HFF-Myc (cell line): ENCODE measurements around the gene MAP2K3.

Experiments
- DNase-seq: peaks from one replicate; pipeline ENCODE4 v3.0.0-alpha.2; 2011; ENCODE audit warnings: low read depth; ENCODE audit errors: extremely low read depth
- H3K4me3 ChIP-seq: replicated peaks from 2 replicates; pipeline ENCODE4 v1.5.1; 2011; ENCODE audit warnings: low read depth, mild to moderate bottlenecking, control low read depth, low read length
- TF ChIP-seq, protein P1 (sequence below): IDR thresholded peaks from 2 replicates; pipeline ENCODE4 v1.5.1; 2012; ENCODE audit warnings: mild to moderate bottlenecking, low read depth, low read length, control low read depth; ENCODE audit errors: missing control alignments

MAP2K3 gene

DNA sequence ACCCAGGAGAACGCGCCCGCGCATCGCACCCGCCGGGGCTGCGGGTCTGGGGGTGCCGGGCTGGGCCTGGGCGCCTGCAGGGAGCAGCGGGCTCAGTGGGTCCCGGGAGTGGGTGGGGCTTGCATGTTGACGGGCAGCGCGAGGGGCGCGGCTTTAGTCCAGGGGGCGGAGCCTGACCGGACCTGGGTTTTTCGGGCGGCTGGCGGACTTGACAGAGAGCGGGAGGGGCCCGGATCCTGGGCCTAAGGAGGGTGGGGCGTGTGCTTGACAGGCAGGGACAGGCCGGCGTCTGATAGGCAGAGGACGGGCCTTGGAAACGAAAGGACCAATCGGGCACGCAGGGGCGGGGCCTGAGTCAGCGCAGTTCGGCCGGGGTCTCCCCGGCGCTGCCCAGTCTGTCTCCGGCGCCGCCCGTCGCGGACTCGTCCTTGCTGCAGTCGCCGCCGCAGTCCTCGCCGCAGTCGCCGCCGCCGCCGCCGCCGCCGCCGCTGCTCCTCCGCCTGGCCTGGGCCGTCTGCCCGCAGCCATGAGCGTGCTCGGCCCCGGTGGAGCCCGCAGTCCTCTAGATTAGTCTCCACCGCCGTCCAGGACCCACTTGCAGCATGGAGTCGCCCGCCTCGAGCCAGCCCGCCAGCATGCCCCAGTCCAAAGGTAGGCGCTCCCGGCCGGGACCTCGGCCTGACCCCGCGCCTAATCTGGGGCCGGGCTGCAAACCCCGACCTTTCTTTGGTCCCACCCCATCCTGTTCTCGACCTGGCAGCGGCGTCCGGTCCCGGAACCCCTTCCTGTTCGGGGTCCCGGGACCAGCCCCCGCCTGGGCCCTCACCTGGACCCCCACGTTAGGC, at the start of gene MAP2K3:
TSS of gene MAP2K3 (plus strand) at position 393 of the 845 bp plus-strand sequence. CDS start at position 603, 210 bp downstream.
- peak; percentile 88 for DNase-seq
- H3K4me3 ChIP-seq = peak within 1 kb of the TSS; percentile 93
- TF ChIP-seq, protein P1, sequence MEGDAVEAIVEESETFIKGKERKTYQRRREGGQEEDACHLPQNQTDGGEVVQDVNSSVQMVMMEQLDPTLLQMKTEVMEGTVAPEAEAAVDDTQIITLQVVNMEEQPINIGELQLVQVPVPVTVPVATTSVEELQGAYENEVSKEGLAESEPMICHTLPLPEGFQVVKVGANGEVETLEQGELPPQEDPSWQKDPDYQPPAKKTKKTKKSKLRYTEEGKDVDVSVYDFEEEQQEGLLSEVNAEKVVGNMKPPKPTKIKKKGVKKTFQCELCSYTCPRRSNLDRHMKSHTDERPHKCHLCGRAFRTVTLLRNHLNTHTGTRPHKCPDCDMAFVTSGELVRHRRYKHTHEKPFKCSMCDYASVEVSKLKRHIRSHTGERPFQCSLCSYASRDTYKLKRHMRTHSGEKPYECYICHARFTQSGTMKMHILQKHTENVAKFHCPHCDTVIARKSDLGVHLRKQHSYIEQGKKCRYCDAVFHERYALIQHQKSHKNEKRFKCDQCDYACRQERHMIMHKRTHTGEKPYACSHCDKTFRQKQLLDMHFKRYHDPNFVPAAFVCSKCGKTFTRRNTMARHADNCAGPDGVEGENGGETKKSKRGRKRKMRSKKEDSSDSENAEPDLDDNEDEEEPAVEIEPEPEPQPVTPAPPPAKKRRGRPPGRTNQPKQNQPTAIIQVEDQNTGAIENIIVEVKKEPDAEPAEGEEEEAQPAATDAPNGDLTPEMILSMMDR = no peak

DNA sequence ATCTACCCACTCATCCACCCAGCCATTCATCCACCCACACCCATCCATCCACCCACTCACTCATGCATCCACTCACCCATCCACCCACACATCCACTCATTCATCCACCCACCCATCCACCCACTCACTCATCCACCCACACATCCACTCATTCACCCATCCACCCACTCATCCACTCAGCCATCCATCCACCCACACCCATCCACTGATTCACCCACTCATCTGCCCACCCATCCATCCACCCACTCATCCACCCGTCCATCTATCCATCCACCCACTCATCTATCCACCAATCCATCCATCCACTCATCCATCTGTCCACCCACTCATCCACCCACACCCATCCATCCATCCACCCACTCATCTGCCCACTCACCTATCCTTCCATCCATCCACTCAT, 48.6 kb upstream of the MAP2K3 start:
- H3K4me3 ChIP-seq = no peak overlapping the region
- DNase-seq = no peak
- TF ChIP-seq, protein P1 = no peak

DNA sequence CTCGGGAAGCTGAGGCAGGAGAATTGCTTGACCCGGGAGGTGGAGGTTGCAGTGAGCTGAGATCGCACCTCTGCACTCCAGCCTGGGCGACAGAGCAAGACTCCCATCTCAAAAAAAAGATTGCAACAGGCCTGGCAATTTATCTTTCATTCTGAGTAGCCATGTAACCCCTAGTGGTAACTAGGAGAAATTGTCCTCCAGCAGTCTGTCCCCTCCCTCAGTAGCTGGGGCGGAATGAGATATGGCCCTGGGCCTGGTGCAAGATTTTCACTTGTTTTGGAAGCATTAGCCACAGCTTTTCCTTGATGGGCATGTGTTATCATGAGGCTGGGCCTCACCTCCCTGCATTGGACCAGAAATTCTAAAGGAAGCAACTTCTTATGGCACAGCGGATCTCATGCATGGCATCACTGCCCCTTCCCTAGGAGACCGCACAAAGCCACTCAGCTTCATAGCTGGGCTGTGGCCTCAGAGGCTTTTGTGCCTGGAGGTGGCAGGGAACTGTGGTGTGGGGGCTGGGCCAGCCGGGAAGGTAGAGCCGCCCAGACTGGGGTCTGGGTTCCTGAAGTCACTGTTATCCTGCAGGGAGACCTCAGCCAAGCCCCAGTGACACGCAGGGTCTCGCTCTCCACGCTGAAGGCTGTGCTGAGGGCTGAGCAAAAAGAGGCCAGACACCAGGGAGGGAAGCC, 44.7 kb upstream of the MAP2K3 start:
- no peak overlapping the region for H3K4me3 ChIP-seq
- no peak for DNase-seq
- TF ChIP-seq, protein P1 = peak; percentile 49

DNA sequence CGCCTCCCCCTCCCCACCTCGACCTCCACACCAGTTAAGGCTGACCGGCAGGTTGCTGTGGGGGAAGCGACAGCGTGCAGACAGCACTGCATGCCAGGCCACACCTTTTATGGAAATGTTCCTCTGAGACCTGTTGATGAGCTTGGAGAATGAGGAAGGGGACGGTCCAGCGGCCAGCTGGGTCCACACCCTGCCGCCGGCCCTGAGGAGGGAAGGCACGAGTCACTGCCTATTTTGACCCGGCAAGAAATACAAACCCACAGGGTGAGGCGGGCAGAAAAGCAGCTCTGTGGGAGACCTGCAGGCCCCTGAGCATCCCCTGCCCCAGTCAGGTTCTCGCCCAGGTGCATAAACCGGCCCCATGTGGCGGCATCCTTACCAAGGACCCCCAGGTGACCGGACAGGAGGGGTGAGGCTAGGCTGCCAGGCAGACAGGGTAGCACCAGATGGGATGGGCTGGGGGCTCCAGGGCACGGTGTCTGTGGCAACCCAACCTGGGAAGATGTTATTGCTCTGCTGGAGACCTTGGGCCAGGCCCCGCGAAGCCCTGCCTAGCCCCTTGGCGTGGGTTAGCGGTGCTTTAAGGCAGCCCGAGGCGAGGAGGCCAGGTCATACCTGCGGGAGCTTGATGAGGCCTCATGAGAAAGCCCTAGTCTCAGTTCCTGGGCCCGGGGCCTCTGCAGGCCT, 44.0 kb upstream of the MAP2K3 start:
- TF ChIP-seq, protein P1 = no peak
- no peak for DNase-seq
- H3K4me3 ChIP-seq = no peak overlapping the region

DNA sequence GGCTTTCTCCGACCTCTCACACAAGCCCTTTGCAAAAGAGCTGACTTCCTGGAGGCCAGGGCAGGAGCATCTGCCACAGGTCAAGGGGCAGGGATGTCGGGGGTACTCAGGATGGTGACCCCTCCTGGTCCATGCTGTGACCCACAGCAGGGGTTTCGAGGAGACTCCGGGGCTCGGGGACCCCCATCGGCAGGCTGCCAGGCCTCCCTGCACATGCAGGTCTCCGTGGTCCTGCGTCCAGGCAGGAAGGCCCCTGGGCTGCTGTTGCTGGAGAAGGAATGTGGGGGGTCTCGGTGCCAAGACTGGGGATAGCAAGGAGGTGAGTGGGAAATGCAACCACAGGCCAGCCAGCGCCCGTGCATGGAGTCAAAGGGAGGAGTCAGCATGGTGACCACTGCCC, 42.9 kb upstream of the MAP2K3 start:
- H3K4me3 ChIP-seq = no peak overlapping the region
- DNase-seq = no peak
- TF ChIP-seq, protein P1 = no peak

DNA sequence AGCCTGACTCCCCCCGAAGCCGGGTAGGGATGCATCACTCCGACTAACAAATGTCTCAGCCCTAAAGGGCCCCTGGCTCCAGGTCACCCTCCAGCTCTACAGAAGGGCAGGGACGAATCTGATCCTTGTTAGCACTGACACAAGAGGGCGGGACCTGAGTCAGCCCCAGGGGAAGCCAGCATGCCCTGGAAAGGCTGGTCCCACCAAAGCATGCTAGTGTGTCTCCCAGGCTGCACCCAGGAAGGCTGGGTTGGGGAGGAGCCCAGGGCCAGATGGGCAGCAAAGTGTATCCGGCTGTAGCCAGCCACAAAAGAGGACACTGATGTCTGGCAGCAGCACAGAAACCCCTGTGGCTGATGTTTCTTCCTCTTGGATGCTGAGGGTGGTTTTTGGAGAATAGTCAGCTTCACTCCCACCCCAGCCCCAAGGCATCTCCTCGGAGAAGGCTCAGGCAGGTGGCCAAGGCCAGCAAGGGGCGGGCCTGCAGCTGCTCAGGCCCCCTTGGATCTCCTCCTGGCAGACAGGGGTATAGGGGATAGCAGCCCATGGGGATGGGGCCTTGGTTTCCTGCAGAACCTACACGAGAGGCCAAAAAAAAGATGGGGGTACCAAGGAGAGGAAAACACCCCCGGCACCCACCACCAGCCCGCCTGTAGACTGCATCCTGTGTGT, 42.3 kb upstream of the MAP2K3 start:
- no peak overlapping the region for H3K4me3 ChIP-seq
- peak; percentile 12 for DNase-seq
- TF ChIP-seq, protein P1 = no peak
